Ascending aorta (tissue), 2 donors: ENCODE results near the gene FXN. TPM values are rescaled to one million over a fixed set of nuclear protein-coding genes. Genes with fewer than 3 reads are reported as not detected.

Experiments used
- DNase-seq, 2 donors: peaks; one replicate each; pipeline ENCODE4 v3.0.0-alpha.2; 2019; ENCODE audit warnings: low spot score in 2 of 2
- H3K27ac ChIP-seq, 2 donors: fragments of 200-600 bp; sonication (generic); one replicate each; pipeline ENCODE4 v1.5.1; 2016 to 2017; ENCODE audit warnings: mild to moderate bottlenecking in 1 of 2
- H3K27me3 ChIP-seq: fragments of 200-600 bp; sonication (generic); one replicate; pipeline ENCODE4 v1.5.1; 2017
- H3K36me3 ChIP-seq, 2 donors: fragments of 200-600 bp; sonication (generic); one replicate each; pipeline ENCODE4 v1.5.1; 2016
- H3K4me1 ChIP-seq, 2 donors: fragments of 200-600 bp; sonication (generic); one replicate each; pipeline ENCODE4 v1.5.1; 2016 to 2017; ENCODE audit warnings: mild to moderate bottlenecking in 1 of 2
- H3K4me3 ChIP-seq, 2 donors: fragments of 200-600 bp; sonication (generic); one replicate each; pipeline ENCODE4 v1.5.1; 2016 to 2017; ENCODE audit warnings: mild to moderate bottlenecking in 1 of 2
- H3K9me3 ChIP-seq, 2 donors: fragments of 200-600 bp; sonication (generic); one replicate each; pipeline ENCODE4 v1.5.1; 2016
- intact Hi-C: fragments of 100-400 bp; cut with DNase I; formaldehyde crosslinking; loops from one replicate; pipeline ENCODE4 v1.15.1; 2023
- total RNA-seq: library from RNA; depleted of rRNA; stranded (reverse); fragments of >200 nt; gene quantifications from one replicate; pipeline ENCODE4 v1.1.0, GENCODE V29; 2016
- TF ChIP-seq, protein P1 (sequence below), 3 experiments: fragments of 200-600 bp in 2 of 3; fragments of 450-650 bp in 1 of 3; sonication (generic) in 2 of 3; IDR thresholded peaks; one replicate each; pipeline ENCODE4 v1.5.1; 2016 to 2019; ENCODE audit warnings: antibody characterized with exemption in 3 of 3, mild to moderate bottlenecking in 1 of 3, moderate library complexity in 1 of 3

FXN gene
- total RNA-seq, 1 donor from 2014 or later: not detected

DNA sequence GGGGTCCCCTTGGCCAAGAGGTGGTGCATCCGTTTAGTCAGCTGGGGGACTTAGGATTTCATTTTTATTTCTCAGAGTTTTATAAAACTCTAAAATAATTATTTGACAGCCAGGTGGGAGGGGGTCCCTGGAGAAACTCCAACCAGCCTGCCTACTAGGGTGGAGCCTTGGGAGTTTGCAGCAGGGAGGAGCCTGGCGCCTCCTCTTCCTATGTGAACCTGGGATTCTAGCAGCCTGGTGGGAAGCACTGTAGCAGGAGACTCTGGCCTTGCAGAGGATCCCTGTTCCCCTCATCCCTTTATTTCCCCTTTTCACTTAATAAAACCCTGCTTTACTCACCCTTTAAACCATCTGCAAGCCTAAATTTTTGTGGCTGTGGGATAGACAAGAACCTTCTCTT lies 50.8 kb downstream of the FXN start:
- TF ChIP-seq, protein P1, sequence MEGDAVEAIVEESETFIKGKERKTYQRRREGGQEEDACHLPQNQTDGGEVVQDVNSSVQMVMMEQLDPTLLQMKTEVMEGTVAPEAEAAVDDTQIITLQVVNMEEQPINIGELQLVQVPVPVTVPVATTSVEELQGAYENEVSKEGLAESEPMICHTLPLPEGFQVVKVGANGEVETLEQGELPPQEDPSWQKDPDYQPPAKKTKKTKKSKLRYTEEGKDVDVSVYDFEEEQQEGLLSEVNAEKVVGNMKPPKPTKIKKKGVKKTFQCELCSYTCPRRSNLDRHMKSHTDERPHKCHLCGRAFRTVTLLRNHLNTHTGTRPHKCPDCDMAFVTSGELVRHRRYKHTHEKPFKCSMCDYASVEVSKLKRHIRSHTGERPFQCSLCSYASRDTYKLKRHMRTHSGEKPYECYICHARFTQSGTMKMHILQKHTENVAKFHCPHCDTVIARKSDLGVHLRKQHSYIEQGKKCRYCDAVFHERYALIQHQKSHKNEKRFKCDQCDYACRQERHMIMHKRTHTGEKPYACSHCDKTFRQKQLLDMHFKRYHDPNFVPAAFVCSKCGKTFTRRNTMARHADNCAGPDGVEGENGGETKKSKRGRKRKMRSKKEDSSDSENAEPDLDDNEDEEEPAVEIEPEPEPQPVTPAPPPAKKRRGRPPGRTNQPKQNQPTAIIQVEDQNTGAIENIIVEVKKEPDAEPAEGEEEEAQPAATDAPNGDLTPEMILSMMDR (IDR thresholded peaks at IDR 0.05): no peak
- intact Hi-C loops: no loop called here
- no peaks in the 10 kb centered on the region for H3K9me3 ChIP-seq
- H3K27ac ChIP-seq: no peak overlapping the region
- H3K36me3 ChIP-seq: no peaks in the 10 kb centered on the region
- no peak for DNase-seq
- H3K4me3 ChIP-seq: no peak overlapping the region
- peaks cover 0 to 2% of the 10 kb centered on the region in 2 donors for H3K4me1 ChIP-seq
- no peaks in the 10 kb centered on the region for H3K27me3 ChIP-seq

DNA sequence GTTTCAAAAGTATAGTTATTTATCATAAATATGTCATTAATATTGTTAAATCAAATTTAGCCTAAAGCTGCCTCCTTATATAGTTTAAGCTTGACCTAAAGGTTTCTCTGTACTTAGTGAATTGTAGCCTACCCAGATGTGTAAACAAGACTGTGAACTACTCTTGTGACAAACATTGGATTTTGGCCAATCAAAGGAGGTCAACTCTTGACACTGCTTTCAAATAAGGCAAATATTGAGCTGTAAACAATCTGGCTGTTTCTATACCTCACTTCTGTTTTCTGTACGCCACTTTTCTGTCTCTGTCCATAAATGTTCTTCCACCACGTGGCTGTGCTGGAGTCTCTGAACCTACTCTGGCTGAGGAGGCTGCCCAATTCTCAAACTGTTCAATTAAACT lies 51.2 kb downstream of the FXN start:
- DNase-seq: no peak
- intact Hi-C loops: no loop called here
- Histone ChIP-seq H3K27ac (no peak overlapping the region), H3K36me3 (no peaks in the 10 kb centered on the region), H3K4me1 (peaks cover 0 to 2% of the 10 kb centered on the region in 2 donors), H3K27me3 (no peaks in the 10 kb centered on the region), H3K9me3 (no peaks in the 10 kb centered on the region), H3K4me3 (no peak overlapping the region)
- TF ChIP-seq, protein P1 (IDR thresholded peaks at IDR 0.05): no peak

DNA sequence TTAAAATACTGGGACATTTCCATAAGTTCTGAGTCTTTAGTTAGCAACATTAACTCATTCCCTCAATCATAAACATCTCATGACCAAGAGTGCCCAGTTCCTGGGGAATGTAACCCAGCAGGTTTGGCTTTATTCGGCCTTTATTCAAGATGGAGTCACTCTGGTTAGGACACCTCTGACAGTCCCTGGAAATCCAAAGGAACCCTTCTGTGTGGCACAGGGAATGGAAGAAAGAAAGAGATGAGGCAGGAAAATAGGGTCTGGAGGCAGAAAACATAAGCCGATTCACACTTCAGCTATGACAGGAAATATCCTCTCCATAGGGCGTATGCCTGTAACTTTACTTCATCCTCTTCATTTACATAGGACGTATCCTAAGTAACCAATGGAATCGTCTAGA lies 53.5 kb downstream of the FXN start:
- Histone ChIP-seq H3K9me3 (no peaks in the 10 kb centered on the region), H3K36me3 (no peaks in the 10 kb centered on the region), H3K27ac (no peak overlapping the region), H3K4me1 (no peaks in the 10 kb centered on the region), H3K4me3 (no peak overlapping the region), H3K27me3 (no peaks in the 10 kb centered on the region)
- TF ChIP-seq, protein P1 (IDR thresholded peaks at IDR 0.05): no peak
- intact Hi-C loops: no loop called here
- DNase-seq: no peak

GRCh38 chr9:69089491-69089890 lies 53.9 kb downstream of the FXN start:
- no peaks in the 10 kb centered on the region for H3K9me3 ChIP-seq
- no peaks in the 10 kb centered on the region for H3K36me3 ChIP-seq
- H3K27me3 ChIP-seq: no peaks in the 10 kb centered on the region
- intact Hi-C loops: no loop called here
- TF ChIP-seq, protein P1 (IDR thresholded peaks at IDR 0.05): no peak
- no peaks in the 10 kb centered on the region for H3K4me1 ChIP-seq
- no peak overlapping the region for H3K27ac ChIP-seq
- no peak for DNase-seq
- no peak overlapping the region for H3K4me3 ChIP-seq

DNA sequence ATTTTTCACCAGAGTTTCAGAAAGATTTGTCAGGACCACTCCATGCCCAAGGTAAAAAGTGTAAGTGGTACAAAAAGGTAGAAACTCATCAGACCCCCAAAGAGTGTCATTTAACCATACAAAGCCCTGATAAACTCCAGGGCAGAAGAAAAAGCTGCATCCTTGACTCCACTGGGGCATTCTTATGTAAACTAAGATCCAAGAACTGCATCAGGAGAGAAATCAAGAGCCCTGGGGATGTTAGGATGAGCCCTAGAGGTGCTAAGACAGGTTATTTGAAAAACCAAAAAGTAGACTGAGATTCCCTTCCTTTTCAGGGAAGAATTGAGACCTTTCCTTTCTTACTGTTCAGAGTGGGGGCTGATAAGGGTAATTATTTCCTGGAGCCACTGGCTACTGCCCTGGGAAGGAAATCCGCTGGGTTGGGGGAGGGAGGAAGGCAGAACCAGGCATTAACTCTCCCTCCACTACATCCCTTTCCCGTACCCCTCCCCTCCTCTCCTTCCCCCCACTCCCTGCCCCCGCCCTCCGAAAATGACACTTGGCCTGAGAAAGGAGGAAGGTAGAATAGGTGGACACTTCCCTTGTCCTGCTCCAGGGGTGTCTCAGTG lies 54.7 kb downstream of the FXN start:
- DNase-seq: no peak
- H3K27me3 ChIP-seq: no peaks in the 10 kb centered on the region
- H3K36me3 ChIP-seq: no peaks in the 10 kb centered on the region
- H3K9me3 ChIP-seq: no peaks in the 10 kb centered on the region
- H3K27ac ChIP-seq: peak overlapping the region in 1 of 2 donors; percentile 37
- intact Hi-C loops: no loop called here
- no peaks in the 10 kb centered on the region for H3K4me1 ChIP-seq
- TF ChIP-seq, protein P1 (IDR thresholded peaks at IDR 0.05): no peak
- no peak overlapping the region for H3K4me3 ChIP-seq

GRCh38 chr9:69090946-69091345 lies 55.4 kb downstream of the FXN start:
- Histone ChIP-seq H3K4me1 (peaks cover 0 to 3% of the 10 kb centered on the region in 2 donors), H3K27me3 (no peaks in the 10 kb centered on the region), H3K9me3 (no peaks in the 10 kb centered on the region), H3K4me3 (no peak overlapping the region), H3K27ac (peak overlapping the region in 1 of 2 donors; percentile 37), H3K36me3 (no peaks in the 10 kb centered on the region)
- intact Hi-C loops: no loop called here
- TF ChIP-seq, protein P1 (IDR thresholded peaks at IDR 0.05): no peak
- DNase-seq: no peak
